Stimulated activated naive CD8-positive, alpha-beta T cell treated with anti-CD3 and anti-CD28 coated beads, Interleukin-15, amount 100 ng/mL, for 72 hours (primary cell): Measurements from ENCODE around the gene LAPTM5.
A peak's percentile ranks its signal among the peaks of the same experiment; 100 is the strongest.
"Not testable (repeated sequence)": the region's sequence is repeated elsewhere in the genome, so short reads cannot be mapped to it uniquely, and the experiment has no call there.

ENCODE experiments used
- ATAC-seq: fragments of 150-1000 bp; cut with Tn5 transposase; 2 replicates; pipeline ENCODE4 v1.10.0; 2021; ENCODE audit warnings: mild to moderate bottlenecking, moderate library complexity
- DNase-seq, 2 donors: peaks; one replicate each; pipeline ENCODE4 v3.0.0; 2021 to 2022
- H3K27ac Mint-ChIP-seq, 2 donors: one replicate each; pipeline ENCODE4 v1.8.0; 2022; ENCODE audit warnings: mild to moderate bottlenecking in 2 of 2, mixed read lengths in 2 of 2, moderate library complexity in 2 of 2
- H3K27me3 Mint-ChIP-seq: one replicate; pipeline ENCODE4 v1.8.0; 2022; ENCODE audit warnings: mixed read lengths
- H3K4me1 Mint-ChIP-seq: one replicate; pipeline ENCODE4 v1.8.0; 2022; ENCODE audit warnings: mild to moderate bottlenecking, mixed read lengths
- H3K4me3 Mint-ChIP-seq, 2 donors: one replicate each; pipeline ENCODE4 v1.8.0; 2022; ENCODE audit warnings: mild to moderate bottlenecking in 2 of 2, mixed read lengths in 2 of 2, moderate library complexity in 1 of 2
- H3K9me3 Mint-ChIP-seq, 2 donors: one replicate each; pipeline ENCODE4 v1.8.0; 2022; ENCODE audit warnings: mixed read lengths in 2 of 2

The LAPTM5 gene

GRCh38 chr1:30688920-30689794 lies 68.4 kb downstream of the LAPTM5 start:
- H3K4me1 Mint-ChIP-seq = peaks cover 27% of the 10 kb centered on the region
- no peak overlapping the region for H3K4me3 Mint-ChIP-seq
- no peaks in the 10 kb centered on the region for H3K9me3 Mint-ChIP-seq
- H3K27ac Mint-ChIP-seq = no peak overlapping the region
- ATAC-seq = no peak
- no peak for DNase-seq
- peaks cover 46% of the 10 kb centered on the region for H3K27me3 Mint-ChIP-seq

GRCh38 chr1:30688516-30688915 lies 69.1 kb downstream of the LAPTM5 start:
- H3K9me3 Mint-ChIP-seq, H3K4me3 Mint-ChIP-seq, ATAC-seq, H3K27ac Mint-ChIP-seq, DNase-seq: not testable (repeated sequence)
- H3K4me1 Mint-ChIP-seq = peaks cover 29% of the 10 kb centered on the region
- peaks cover 52% of the 10 kb centered on the region for H3K27me3 Mint-ChIP-seq

GRCh38 chr1:30687886-30688285 lies 69.7 kb downstream of the LAPTM5 start:
- H3K9me3 Mint-ChIP-seq = no peaks in the 10 kb centered on the region
- H3K27ac Mint-ChIP-seq = no peak overlapping the region
- H3K27me3 Mint-ChIP-seq = peaks cover 59% of the 10 kb centered on the region
- H3K4me1 Mint-ChIP-seq = peaks cover 25% of the 10 kb centered on the region
- ATAC-seq (no peak), DNase-seq (no peak)
- no peak overlapping the region for H3K4me3 Mint-ChIP-seq

GRCh38 chr1:30686236-30686935 lies 71.2 kb downstream of the LAPTM5 start:
- Mint-ChIP-seq H3K4me1 (peaks cover 18% of the 10 kb centered on the region), H3K27ac (peak overlapping the region in 1 of 2 donors; percentile 54), H3K4me3 (peak overlapping the region in 1 of 2 donors; percentile 46), H3K27me3 (peaks cover 62% of the 10 kb centered on the region), H3K9me3 (no peaks in the 10 kb centered on the region)
- no peak for DNase-seq
- ATAC-seq = no peak

- DNase-seq = no peak
Measured at GRCh38 chr1:30685796-30686165, 71.8 kb downstream of the LAPTM5 start.

GRCh38 chr1:30684881-30685795 lies 72.4 kb downstream of the LAPTM5 start:
- ATAC-seq = peak; percentile 67
- H3K9me3 Mint-ChIP-seq = no peaks in the 10 kb centered on the region
- peak in 1 of 2 donors; percentile 18 for DNase-seq
- H3K4me1 Mint-ChIP-seq = peaks cover 18% of the 10 kb centered on the region
- H3K4me3 Mint-ChIP-seq = peak overlapping the region; percentile 73
- H3K27me3 Mint-ChIP-seq = peaks cover 62% of the 10 kb centered on the region
- no peak overlapping the region for H3K27ac Mint-ChIP-seq

More at GRCh38 chr1:30685796-30686165, 71.8 kb downstream of the LAPTM5 start:
- peaks cover 62% of the 10 kb centered on the region for H3K27me3 Mint-ChIP-seq
- peaks cover 18% of the 10 kb centered on the region for H3K4me1 Mint-ChIP-seq
- H3K27ac Mint-ChIP-seq = peak overlapping the region in 1 of 2 donors; percentile 54
- H3K4me3 Mint-ChIP-seq = peak overlapping the region in 1 of 2 donors; percentile 46
- no peak for ATAC-seq
- no peaks in the 10 kb centered on the region for H3K9me3 Mint-ChIP-seq

- no peak for DNase-seq
- peaks cover 62% of the 10 kb centered on the region for H3K27me3 Mint-ChIP-seq
- peaks cover 18% of the 10 kb centered on the region for H3K4me1 Mint-ChIP-seq
- ATAC-seq = no peak
- peak overlapping the region in 1 of 2 donors; percentile 73 for H3K4me3 Mint-ChIP-seq
- no peak overlapping the region for H3K27ac Mint-ChIP-seq
- no peaks in the 10 kb centered on the region for H3K9me3 Mint-ChIP-seq
Measured at GRCh38 chr1:30684259-30684658, 73.3 kb downstream of the LAPTM5 start.

- Mint-ChIP-seq H3K9me3 (no peaks in the 10 kb centered on the region), H3K27me3 (peaks cover 65% of the 10 kb centered on the region), H3K27ac (peak overlapping the region in 1 of 2 donors; percentile 32), H3K4me1 (peaks cover 18% of the 10 kb centered on the region), H3K4me3 (no peak overlapping the region)
- DNase-seq (no peak), ATAC-seq (no peak)
Measured at GRCh38 chr1:30683699-30684098, 73.9 kb downstream of the LAPTM5 start.
